GM21723 (cell line): ENCODE data around the gene HOXC9.

ENCODE experiments used
- ATAC-seq: cut with Tn5 transposase; IDR thresholded peaks from one replicate; pipeline ENCODE4 v1.9.1; 2021; ENCODE audit warnings: mild to moderate bottlenecking, moderate library complexity; ENCODE audit not compliant: unreplicated experiment

Gene HOXC9

DNA sequence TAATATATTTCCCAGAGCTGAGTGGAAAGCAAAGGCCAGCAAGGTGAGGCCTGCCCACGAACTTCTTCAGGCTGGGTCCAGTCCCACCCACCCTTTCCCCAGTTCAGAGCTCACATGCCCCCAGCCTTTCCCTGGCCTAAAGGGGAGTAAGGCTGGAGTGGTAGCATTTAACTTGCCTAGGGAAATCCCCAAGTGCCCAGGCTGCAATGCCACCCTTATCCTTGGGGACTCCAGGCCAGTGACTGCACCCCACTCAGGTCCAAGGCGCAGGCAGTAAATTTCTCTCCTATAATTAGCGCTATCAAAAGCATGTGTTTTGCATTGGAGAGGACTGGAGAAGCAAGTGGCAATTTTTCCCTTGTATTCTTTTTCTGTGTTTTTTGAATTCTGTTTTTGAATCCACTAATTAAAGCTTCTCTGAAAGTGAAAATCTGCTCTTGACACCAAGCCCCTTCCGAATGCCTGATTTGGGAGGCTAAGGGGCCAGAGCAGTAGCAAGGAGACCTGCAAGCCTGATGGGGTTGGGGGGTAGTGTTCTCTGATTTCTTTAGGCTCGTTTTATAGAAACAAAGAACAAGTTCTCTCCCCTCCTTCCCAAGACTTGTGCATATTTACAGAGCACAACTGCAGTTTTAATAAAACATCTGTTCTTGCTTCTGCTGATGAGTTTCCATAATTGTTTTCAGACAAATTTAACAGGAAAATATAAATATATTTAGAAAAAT lies 24.8 kb downstream of the HOXC9 start:
- no peak for ATAC-seq

DNA sequence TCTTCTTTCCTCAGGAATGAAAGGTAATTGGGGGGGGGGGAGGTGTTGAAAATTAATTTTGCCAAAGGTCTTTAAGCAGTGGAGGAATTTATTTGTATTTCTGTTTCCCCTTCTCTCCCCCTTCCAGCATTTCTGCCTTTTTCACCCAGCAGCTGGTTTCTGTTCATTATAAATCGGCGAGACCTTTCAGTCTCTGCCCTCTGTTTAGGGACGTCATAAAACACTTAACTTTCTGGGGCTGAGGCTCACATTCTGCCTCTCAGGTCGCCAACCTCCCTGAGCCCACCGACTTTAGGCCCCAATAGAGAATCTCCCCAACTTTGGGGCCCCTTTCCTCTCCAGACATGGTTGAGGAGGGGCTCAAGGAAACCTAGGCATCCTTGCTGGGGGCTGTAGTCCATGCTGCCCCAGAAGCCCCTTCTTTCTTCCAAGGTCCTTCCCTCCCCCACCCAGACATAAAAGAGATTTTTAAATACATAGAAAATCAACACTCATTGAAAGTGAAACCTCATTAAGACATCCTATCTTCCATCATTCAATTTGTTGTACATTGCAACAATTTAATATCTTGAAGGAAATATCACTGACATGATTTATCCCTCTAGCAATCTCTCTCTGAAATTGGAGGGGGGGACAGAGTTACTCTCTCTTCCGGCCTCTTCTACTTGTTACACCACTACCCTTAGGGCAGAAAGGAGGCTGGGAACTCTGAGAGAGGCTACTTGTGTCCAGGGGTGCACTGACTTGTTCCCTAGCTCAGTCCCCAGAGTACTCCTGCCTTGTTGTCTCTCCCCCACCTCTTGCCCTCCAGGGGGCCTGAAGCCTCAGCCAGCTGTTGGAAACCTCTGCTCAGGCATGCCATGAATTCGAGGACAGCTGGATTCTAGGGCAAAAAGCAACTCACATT lies 25.8 kb downstream of the HOXC9 start:
- no peak for ATAC-seq

DNA sequence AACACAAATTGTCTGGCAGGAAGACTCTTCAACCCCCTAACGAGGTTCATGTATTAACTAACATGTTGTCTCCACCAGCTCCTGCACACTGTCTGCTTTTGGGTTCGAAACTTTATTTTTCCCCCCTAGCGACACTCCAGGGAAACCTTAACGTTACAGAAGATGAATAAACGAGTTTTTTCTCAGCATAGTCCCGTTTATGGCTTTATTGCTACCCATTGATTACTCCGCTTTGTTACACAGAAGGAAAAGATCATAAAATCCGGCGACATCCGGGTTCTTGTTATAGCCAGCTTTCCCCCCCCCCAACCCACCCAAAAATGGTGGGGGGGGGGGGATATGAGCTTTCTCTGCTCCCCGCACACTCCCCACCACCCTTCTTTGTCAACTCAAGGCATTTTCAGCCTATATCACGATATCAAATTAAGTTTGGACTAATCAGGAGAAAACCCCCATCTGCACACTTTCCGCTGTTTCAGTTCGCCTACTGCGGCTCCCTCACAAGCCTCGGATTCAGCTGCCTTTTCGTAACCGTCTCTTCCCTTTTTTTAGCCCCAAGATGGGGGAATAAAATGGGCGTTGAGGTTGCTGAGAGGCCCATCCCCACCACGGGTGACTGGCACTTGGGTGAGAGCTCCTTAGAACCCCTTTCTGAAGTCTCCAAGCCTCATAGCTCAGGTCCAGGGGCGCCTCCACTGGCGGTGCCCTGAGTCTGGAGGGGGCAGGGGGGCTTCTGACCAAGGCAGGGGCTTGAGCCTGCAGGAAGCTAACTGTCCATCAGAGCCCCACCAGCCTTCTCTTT lies 26.9 kb downstream of the HOXC9 start:
- ATAC-seq, result no peak

DNA sequence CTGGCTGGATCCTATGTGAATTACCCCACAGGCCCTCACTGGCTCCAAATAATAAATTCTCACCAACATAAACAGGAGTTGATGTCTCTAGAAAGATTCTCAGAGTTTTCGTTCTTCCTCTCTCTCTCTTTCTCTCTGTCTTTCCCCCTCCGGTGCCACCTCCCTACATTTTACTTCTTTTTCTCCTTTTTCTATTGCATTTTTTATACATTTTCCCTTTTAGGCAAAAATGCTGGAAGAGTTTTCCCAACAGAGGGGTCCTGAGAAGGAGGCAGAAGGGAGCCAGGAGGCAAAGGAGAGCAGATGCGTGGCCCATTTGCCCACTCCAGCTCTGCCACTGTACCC lies 27.5 kb downstream of the HOXC9 start:
- no peak for ATAC-seq

DNA sequence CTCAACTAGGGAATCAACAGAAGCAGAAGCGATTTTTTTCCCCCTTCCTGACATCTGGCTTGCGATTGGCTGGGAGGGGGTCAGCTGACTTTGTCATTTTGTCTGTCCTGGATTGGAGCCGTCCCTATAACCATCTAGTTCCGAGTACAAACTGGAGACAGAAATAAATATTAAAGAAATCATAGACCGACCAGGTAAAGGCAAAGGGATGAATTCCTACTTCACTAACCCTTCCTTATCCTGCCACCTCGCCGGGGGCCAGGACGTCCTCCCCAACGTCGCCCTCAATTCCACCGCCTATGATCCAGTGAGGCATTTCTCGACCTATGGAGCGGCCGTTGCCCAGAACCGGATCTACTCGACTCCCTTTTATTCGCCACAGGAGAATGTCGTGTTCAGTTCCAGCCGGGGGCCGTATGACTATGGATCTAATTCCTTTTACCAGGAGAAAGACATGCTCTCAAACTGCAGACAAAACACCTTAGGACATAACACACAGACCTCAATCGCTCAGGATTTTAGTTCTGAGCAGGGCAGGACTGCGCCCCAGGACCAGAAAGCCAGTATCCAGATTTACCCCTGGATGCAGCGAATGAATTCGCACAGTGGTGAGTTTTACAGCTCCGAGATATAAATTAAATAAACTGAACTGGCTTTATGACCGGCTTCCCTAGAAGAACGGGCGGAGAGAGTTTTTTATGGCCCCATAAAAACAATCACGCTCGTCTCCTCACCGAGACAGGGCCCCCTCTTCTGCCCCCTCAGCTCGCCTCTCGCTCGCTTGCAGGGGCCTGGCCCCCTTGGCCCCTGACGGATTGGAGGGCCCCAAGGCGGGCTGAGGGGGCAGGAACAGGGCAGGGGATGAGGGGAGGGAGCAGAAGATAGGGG lies 28.6 kb downstream of the HOXC9 start, which contains the start of gene HOXC6:
Gene HOXC6 (plus strand): TSS at position 127 of the 888 bp plus-strand sequence. CDS start 82 bp downstream, at position 209.
- ATAC-seq, result no peak

DNA sequence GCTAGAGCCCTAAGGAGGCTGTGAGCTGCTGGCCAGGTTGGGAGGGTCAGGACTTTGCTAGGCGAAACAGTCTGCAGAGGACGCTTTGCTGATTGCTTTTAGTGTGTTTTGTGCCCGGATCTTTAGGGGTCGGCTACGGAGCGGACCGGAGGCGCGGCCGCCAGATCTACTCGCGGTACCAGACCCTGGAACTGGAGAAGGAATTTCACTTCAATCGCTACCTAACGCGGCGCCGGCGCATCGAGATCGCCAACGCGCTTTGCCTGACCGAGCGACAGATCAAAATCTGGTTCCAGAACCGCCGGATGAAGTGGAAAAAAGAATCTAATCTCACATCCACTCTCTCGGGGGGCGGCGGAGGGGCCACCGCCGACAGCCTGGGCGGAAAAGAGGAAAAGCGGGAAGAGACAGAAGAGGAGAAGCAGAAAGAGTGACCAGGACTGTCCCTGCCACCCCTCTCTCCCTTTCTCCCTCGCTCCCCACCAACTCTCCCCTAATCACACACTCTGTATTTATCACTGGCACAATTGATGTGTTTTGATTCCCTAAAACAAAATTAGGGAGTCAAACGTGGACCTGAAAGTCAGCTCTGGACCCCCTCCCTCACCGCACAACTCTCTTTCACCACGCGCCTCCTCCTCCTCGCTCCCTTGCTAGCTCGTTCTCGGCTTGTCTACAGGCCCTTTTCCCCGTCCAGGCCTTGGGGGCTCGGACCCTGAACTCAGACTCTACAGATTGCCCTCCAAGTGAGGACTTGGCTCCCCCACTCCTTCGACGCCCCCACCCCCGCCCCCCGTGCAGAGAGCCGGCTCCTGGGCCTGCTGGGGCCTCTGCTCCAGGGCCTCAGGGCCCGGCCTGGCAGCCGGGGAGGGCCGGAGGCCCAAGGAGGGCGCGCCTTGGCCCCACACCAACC lies 29.8 kb downstream of the HOXC9 start:
- ATAC-seq, result no peak

DNA sequence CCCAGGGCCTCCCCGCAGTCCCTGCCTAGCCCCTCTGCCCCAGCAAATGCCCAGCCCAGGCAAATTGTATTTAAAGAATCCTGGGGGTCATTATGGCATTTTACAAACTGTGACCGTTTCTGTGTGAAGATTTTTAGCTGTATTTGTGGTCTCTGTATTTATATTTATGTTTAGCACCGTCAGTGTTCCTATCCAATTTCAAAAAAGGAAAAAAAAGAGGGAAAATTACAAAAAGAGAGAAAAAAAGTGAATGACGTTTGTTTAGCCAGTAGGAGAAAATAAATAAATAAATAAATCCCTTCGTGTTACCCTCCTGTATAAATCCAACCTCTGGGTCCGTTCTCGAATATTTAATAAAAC lies 30.5 kb downstream of the HOXC9 start:
- ATAC-seq, result no peak

DNA sequence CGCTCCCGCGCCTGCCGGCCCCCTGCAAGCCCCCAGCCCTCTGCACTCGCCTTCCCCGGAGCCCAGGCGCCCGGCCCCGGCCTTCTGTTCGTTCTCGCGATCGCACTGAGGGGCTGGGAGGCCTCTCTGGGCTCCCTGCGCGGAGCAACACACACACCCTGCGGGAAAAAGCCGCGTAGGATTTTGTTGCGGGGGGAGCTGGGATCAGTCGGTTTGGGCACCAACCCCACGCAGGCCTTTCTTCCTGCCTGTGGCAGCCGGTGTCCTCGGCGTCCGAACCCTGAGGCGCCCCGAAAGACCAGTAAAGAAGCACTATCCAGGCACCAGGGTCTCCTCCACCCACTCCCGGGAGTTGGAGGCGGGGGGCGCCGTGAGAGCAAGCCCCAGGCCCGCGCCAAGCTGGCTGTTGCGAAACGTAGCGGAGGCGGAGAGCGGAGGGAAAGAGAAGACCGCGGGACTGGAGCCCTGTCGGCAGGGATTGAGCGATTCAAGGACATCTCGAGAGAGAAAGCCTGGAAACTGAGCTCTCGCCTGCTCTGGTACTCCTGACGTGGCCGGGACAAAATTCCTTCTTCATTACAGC lies 31.0 kb downstream of the HOXC9 start:
- ATAC-seq, result no peak

DNA sequence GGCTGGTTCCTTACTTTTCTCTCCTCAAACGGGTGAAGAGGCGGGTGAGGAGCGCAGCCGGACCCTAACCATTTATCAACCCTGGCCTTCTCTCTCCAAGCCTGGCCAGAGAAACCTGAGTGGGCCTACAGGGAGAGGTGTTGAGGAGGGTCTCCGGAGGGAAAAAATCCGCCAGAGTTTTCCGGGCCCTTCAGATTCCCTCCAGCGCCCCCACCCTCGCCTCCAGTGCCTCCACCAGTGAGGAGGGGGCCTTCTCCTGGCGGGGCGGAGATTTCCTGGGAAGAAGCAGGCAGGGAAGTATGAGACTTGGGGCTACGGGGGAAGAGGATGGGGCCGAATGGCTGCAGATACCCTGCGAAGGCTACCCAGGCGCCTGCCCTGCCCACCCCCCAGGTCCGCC lies 31.5 kb downstream of the HOXC9 start:
- ATAC-seq, result no peak

DNA sequence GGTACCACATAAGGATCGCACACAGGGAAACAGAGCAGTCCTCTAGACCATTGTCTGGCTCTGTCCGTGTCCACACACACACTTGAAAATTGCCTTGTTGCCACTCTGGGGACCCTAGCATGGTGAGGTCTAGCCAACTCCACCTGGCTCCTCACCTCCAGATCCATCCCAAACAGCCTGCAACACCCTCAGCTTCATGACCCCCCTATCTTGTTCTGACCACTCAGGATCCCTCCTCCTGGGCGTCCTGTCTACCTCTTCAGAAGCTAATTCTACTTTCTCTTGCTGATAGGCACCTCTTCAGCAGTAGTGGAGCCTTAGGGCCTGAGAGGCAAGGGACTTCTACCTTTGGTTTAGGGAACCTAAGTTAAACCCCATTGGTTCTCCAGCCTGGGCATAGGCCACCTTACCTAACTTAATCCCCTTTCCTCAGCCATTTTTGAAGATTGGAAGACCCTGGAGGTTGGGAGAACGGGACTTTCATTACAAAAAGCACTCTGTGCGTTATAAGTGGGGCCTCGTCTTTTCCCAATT lies 32.2 kb downstream of the HOXC9 start:
- no peak for ATAC-seq

DNA sequence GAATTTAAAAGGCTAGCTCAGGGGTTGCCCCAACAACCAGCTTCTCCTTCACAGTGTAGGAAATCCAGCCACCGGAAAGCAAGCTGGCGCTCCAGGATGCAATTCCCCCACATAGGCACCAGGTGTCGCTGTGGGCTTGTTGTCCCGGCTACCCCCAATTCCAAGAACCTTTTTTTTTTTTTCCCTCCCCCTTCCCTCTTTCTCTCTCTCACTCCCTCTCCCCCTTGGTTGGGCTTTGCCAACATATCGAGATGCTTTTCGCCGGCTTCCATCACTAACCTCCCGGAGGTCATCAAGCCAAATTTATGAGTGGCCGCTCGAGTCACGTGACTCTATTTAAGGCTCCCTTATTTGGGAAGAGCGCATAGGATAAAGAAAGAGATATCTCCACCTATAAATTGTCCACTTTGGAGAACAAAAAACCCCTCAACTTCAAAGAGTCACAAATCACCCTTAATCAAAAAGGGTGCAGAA lies 32.7 kb downstream of the HOXC9 start, which contains the start of gene HOXC5:
Gene HOXC5 (plus strand): TSS at position 424 of the 474 bp plus-strand sequence. CDS start 73 bp downstream, outside the sequence.
- ATAC-seq, result no peak

DNA sequence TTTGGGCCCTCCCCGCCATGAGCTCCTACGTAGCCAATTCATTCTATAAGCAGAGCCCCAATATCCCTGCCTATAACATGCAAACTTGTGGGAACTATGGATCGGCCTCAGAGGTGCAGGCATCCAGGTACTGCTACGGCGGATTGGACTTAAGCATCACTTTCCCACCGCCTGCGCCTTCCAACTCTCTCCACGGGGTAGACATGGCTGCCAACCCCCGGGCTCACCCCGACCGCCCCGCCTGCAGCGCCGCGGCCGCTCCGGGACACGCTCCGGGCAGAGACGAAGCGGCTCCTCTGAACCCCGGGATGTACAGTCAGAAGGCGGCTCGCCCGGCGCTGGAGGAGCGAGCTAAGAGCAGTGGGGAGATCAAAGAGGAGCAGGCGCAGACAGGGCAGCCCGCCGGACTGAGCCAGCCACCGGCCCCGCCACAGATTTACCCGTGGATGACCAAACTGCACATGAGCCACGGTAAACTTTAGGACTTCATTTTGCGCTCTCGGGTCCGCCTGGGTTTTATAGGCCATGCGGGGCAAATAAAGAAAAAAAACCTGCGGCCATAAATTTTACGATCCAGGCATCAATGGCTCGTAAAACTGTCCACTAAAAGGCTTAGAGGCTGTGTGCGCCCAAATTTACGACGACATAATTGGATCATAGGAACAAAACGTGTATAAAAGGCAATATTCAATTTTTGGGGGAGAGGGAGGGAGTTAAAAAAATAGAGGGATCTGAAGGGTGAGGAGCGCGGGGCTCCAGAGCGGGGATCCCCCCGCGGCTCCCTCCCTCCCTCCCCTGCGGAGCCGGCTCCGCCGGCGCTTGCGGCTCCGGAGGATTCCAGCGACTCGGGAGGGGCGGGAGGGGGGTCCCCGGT lies 33.4 kb downstream of the HOXC9 start:
- ATAC-seq, result no peak

DNA sequence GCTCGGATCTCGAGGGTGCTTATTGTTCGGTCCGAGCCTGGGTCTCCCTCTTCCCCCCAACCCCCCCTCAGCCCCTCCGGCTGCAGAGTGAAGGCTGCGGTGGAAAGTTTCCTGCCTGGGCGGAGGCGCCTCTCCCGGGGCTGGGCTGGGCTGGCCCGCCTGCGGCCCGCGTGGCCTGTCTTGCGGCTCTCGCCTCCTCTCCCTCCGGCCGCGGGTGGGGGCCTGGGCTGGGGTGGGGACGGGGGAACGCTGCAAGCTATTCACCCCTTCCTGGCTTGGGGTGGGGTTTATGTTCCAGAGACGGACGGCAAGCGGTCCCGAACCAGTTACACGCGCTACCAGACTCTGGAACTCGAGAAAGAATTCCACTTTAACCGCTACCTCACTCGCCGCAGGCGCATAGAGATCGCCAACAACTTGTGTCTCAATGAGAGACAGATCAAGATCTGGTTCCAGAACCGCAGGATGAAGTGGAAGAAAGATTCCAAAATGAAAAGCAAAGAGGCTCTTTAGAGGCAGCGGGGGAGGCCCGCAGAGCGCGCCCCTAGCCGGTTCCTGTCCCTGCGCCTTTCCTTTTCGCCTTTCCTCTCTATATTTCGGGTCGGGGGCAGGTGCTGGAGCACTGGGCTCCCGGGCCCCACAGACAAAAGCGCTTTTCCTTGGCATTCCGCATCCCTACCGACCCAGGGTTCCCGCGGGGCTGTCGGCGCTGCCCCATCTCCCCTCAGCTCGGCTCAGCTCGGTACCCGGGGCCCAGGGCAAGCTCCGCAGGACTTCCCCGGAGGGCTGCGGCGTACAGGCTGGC lies 34.2 kb downstream of the HOXC9 start:
- ATAC-seq, result no peak

DNA sequence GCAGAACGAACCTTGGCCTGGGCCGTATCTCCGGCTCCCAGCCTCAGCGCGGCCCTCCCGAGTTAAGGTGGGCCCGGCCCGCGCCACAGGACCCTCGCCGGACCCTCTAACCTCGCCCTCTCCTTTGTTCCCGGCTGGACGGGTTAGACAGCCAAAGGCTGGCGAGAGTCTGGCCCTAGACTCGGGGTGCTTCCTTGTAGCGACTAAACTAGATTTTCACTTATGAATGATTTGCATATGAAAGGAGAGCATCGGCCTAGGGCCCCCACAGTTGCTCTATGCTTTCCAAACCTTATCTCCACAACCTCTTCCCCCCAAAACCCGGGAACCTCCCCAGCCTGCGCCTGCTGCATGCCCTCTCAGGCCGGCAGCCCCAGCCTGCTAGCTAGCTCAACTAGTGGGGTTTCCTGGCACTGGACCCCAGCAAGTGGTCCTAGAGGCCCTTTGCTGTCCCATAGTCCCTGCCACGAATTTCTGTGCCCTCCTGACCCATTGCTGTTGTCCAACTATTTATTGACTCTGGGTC lies 34.9 kb downstream of the HOXC9 start:
- ATAC-seq, result no peak

DNA sequence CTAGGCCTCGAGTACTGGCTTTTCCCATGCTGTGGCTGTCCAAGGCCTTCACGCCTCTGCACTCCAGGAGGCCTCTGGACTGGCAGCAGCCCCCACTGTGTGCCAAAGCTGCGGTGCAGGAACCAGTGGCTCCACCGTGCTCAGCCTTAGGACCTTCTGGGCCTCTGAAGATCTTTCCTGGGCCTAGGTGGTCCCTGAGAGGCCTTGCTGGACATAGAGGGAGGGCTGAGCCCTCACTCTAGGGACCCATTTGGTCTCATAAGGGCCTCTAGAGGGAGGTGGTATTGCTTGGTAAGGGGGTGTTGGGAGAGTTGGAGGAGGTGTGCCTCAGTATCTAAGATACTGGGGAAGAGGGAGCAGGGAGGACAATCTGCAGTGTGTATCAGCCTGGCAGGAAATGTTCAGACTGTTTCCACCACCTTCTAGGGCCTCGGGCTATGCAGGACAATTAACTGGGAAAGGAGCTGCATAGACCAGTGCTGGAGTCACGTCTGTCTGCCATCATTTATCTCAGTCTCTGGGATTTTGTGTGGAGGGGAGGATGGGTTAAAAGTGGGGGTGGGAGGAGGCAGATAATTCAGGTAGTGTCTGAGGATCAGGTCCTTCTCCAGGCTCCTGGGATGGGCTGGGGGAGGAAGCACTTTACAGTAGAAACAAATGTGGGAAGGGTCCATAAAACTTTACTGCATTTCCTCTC lies 35.8 kb downstream of the HOXC9 start:
- no peak for ATAC-seq
